ENCODE results near the gene GABPB2.

GABPB2 gene

DNA sequence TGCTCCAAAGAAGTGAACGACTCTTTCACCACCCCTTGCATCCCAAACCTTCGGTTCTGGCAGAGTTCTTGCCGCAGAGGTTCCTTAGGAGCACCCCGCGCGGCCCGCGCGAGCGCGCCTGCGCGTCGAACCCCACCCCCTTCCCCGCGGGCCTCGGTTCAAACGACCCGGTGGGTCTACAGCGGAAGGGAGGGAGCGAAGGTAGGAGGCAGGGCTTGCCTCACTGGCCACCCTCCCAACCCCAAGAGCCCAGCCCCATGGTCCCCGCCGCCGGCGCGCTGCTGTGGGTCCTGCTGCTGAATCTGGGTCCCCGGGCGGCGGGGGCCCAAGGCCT is 23.0 kb upstream of the GABPB2 start, which contains the start of gene C1orf56 (continued):
- TF ChIP-seq ZNF169 (tag by site-specific recombination; IDR thresholded peaks at IDR 0.05) (no peak), ZNF521 (tag by site-specific recombination; IDR thresholded peaks at IDR 0.05) (no peak), ZBTB21 (tag by site-specific recombination; IDR thresholded peaks at IDR 0.05) (no peak), FEZF1 (tag by site-specific recombination; IDR thresholded peaks at IDR 0.05) (no peak), MYNN (tag by site-specific recombination; IDR thresholded peaks at IDR 0.05; ENCODE audit: borderline replicate concordance) (no peak), ZSCAN16 (tag by site-specific recombination; IDR thresholded peaks at IDR 0.05) (no peak), ZNF610 (tag by site-specific recombination; IDR thresholded peaks at IDR 0.05; ENCODE audit: borderline replicate concordance) (no peak), GLIS1 (tag by site-specific recombination; IDR thresholded peaks at IDR 0.05) (peak; percentile 83), SALL2 (tag by site-specific recombination; IDR thresholded peaks at IDR 0.05; ENCODE audit: borderline replicate concordance) (no peak), ZNF621 (tag by site-specific recombination; IDR thresholded peaks at IDR 0.05) (no peak), ZBTB8A (tag by site-specific recombination; IDR thresholded peaks at IDR 0.05) (no peak), ZNF175 (tag by site-specific recombination; IDR thresholded peaks at IDR 0.05) (no peak), HOXA7 (CRISPR knock-in tag; IDR thresholded peaks at IDR 0.05; ENCODE audit: borderline replicate concordance) (no peak), ZNF350 (tag by site-specific recombination; IDR thresholded peaks at IDR 0.05) (no peak), YY1 (tag by site-specific recombination; IDR thresholded peaks at IDR 0.05) (no peak), ZNF423 (tag by site-specific recombination; IDR thresholded peaks at IDR 0.05) (no peak), ZNF624 (tag by site-specific recombination; IDR thresholded peaks at IDR 0.05) (no peak), ZNF433 (tag by site-specific recombination; IDR thresholded peaks at IDR 0.05; ENCODE audit: low read depth) (no peak), GFI1B (tag by site-specific recombination; IDR thresholded peaks at IDR 0.05) (no peak), ZNF335 (tag by site-specific recombination; conservative IDR thresholded peaks at IDR 0.05) (no peak), ZNF571 (tag by site-specific recombination; IDR thresholded peaks at IDR 0.05) (no peak), ZNF266 (tag by site-specific recombination; IDR thresholded peaks at IDR 0.05; ENCODE audit: low read depth) (no peak), MZF1 (tag by site-specific recombination; IDR thresholded peaks at IDR 0.05; ENCODE audit: borderline replicate concordance) (no peak)
- TF ChIP-seq, protein P1, sequence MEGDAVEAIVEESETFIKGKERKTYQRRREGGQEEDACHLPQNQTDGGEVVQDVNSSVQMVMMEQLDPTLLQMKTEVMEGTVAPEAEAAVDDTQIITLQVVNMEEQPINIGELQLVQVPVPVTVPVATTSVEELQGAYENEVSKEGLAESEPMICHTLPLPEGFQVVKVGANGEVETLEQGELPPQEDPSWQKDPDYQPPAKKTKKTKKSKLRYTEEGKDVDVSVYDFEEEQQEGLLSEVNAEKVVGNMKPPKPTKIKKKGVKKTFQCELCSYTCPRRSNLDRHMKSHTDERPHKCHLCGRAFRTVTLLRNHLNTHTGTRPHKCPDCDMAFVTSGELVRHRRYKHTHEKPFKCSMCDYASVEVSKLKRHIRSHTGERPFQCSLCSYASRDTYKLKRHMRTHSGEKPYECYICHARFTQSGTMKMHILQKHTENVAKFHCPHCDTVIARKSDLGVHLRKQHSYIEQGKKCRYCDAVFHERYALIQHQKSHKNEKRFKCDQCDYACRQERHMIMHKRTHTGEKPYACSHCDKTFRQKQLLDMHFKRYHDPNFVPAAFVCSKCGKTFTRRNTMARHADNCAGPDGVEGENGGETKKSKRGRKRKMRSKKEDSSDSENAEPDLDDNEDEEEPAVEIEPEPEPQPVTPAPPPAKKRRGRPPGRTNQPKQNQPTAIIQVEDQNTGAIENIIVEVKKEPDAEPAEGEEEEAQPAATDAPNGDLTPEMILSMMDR (tag by site-specific recombination; IDR thresholded peaks at IDR 0.05): no peak
- TF ChIP-seq, protein P2, sequence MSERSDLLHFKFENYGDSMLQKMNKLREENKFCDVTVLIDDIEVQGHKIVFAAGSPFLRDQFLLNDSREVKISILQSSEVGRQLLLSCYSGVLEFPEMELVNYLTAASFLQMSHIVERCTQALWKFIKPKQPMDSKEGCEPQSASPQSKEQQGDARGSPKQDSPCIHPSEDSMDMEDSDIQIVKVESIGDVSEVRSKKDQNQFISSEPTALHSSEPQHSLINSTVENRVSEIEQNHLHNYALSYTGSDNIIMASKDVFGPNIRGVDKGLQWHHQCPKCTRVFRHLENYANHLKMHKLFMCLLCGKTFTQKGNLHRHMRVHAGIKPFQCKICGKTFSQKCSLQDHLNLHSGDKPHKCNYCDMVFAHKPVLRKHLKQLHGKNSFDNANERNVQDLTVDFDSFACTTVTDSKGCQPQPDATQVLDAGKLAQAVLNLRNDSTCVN (tag by site-specific recombination; optimal IDR thresholded peaks at IDR 0.05): peak; percentile 67
- TF ChIP-seq, protein P3, sequence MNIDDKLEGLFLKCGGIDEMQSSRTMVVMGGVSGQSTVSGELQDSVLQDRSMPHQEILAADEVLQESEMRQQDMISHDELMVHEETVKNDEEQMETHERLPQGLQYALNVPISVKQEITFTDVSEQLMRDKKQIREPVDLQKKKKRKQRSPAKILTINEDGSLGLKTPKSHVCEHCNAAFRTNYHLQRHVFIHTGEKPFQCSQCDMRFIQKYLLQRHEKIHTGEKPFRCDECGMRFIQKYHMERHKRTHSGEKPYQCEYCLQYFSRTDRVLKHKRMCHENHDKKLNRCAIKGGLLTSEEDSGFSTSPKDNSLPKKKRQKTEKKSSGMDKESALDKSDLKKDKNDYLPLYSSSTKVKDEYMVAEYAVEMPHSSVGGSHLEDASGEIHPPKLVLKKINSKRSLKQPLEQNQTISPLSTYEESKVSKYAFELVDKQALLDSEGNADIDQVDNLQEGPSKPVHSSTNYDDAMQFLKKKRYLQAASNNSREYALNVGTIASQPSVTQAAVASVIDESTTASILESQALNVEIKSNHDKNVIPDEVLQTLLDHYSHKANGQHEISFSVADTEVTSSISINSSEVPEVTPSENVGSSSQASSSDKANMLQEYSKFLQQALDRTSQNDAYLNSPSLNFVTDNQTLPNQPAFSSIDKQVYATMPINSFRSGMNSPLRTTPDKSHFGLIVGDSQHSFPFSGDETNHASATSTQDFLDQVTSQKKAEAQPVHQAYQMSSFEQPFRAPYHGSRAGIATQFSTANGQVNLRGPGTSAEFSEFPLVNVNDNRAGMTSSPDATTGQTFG (tag by site-specific recombination; IDR thresholded peaks at IDR 0.05; ENCODE audit: borderline replicate concordance): no peak
- TF ChIP-seq, protein P4, sequence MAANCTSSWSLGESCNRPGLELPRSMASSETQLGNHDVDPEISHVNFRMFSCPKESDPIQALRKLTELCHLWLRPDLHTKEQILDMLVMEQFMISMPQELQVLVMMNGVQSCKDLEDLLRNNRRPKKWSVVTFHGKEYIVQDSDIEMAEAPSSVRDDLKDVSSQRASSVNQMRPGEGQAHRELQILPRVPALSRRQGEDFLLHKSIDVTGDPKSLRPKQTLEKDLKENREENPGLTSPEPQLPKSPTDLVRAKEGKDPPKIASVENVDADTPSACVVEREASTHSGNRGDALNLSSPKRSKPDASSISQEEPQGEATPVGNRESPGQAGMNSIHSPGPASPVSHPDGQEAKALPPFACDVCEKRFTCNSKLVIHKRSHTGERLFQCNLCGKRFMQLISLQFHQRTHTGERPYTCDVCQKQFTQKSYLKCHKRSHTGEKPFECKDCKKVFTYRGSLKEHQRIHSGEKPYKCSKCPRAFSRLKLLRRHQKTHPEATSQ (tag by site-specific recombination; IDR thresholded peaks at IDR 0.05): no peak
- TF ChIP-seq, protein P5, sequence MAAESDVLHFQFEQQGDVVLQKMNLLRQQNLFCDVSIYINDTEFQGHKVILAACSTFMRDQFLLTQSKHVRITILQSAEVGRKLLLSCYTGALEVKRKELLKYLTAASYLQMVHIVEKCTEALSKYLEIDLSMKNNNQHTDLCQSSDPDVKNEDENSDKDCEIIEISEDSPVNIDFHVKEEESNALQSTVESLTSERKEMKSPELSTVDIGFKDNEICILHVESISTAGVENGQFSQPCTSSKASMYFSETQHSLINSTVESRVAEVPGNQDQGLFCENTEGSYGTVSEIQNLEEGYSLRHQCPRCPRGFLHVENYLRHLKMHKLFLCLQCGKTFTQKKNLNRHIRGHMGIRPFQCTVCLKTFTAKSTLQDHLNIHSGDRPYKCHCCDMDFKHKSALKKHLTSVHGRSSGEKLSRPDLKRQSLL (tag by site-specific recombination; IDR thresholded peaks at IDR 0.05): no peak
- TF ChIP-seq, protein P6, sequence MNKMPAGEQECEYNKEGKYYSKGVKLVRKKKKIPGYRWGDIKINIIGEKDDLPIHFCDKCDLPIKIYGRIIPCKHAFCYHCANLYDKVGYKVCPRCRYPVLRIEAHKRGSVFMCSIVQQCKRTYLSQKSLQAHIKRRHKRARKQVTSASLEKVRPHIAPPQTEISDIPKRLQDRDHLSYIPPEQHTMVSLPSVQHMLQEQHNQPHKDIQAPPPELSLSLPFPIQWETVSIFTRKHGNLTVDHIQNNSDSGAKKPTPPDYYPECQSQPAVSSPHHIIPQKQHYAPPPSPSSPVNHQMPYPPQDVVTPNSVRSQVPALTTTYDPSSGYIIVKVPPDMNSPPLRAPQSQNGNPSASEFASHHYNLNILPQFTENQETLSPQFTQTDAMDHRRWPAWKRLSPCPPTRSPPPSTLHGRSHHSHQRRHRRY (tag by site-specific recombination; IDR thresholded peaks at IDR 0.05): no peak
- TF ChIP-seq, protein P7, sequence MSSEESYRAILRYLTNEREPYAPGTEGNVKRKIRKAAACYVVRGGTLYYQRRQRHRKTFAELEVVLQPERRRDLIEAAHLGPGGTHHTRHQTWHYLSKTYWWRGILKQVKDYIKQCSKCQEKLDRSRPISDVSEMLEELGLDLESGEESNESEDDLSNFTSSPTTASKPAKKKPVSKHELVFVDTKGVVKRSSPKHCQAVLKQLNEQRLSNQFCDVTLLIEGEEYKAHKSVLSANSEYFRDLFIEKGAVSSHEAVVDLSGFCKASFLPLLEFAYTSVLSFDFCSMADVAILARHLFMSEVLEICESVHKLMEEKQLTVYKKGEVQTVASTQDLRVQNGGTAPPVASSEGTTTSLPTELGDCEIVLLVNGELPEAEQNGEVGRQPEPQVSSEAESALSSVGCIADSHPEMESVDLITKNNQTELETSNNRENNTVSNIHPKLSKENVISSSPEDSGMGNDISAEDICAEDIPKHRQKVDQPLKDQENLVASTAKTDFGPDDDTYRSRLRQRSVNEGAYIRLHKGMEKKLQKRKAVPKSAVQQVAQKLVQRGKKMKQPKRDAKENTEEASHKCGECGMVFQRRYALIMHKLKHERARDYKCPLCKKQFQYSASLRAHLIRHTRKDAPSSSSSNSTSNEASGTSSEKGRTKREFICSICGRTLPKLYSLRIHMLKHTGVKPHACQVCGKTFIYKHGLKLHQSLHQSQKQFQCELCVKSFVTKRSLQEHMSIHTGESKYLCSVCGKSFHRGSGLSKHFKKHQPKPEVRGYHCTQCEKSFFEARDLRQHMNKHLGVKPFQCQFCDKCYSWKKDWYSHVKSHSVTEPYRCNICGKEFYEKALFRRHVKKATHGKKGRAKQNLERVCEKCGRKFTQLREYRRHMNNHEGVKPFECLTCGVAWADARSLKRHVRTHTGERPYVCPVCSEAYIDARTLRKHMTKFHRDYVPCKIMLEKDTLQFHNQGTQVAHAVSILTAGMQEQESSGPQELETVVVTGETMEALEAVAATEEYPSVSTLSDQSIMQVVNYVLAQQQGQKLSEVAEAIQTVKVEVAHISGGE (tag by site-specific recombination; conservative IDR thresholded peaks at IDR 0.05; ENCODE audit: low read depth): no peak

All from HEK293 (cell line).